ENCODE measurements around the gene NIPAL3. TPM values are rescaled to one million over a fixed set of nuclear protein-coding genes. Genes with fewer than 3 reads are reported as not detected.
"Not testable (repeated sequence)": the region's sequence is repeated elsewhere in the genome, so short reads cannot be mapped to it uniquely, and the experiment has no call there.

Gene NIPAL3
- polyA plus RNA-seq, 4 donors = 20.1 to 23.0 (median 21.3) TPM

- no peak for DNase-seq (ENCODE audit: low read depth in 4 of 4, low spot score in 3 of 4)
These were observed 39.1 kb downstream of the NIPAL3 start for GRCh38 chr1:24454673-24455072.

GRCh38 chr1:24455272-24455671, 39.7 kb downstream of the NIPAL3 start:
- DNase-seq (ENCODE audit: low read depth in 4 of 4, low spot score in 3 of 4) = no peak

GRCh38 chr1:24457866-24458265, 42.3 kb downstream of the NIPAL3 start:
- DNase-seq (ENCODE audit: low read depth in 4 of 4, low spot score in 3 of 4) = no peak

GRCh38 chr1:24459551-24460266, 44.1 kb downstream of the NIPAL3 start:
- no peak for DNase-seq (ENCODE audit: low read depth in 4 of 4, low spot score in 3 of 4)

- not testable (repeated sequence) for DNase-seq (ENCODE audit: low read depth in 4 of 4, low spot score in 3 of 4)
These were observed 46.5 kb downstream of the NIPAL3 start for GRCh38 chr1:24462128-24462527.

- no peak for DNase-seq (ENCODE audit: low read depth in 4 of 4, low spot score in 3 of 4)
These were observed 48.5 kb downstream of the NIPAL3 start for GRCh38 chr1:24463776-24464735.

GRCh38 chr1:24465099-24465498, 49.5 kb downstream of the NIPAL3 start:
- no peak for DNase-seq (ENCODE audit: low read depth in 4 of 4, low spot score in 3 of 4)

GRCh38 chr1:24465638-24466037, 50.0 kb downstream of the NIPAL3 start:
- DNase-seq (ENCODE audit: low read depth in 4 of 4, low spot score in 3 of 4) = no peak

GRCh38 chr1:24468685-24469316, 53.2 kb downstream of the NIPAL3 start:
- no peak for DNase-seq (ENCODE audit: low read depth in 4 of 4, low spot score in 3 of 4)

GRCh38 chr1:24470592-24470991, 55.0 kb downstream of the NIPAL3 start:
- DNase-seq (ENCODE audit: low read depth in 4 of 4, low spot score in 3 of 4) = no peak

GRCh38 chr1:24472527-24473251, 57.1 kb downstream of the NIPAL3 start:
- DNase-seq (ENCODE audit: low read depth in 4 of 4, low spot score in 3 of 4) = no peak

- no peak for DNase-seq (ENCODE audit: low read depth in 4 of 4, low spot score in 3 of 4)
These were observed 58.6 kb downstream of the NIPAL3 start for GRCh38 chr1:24474193-24474592.

- DNase-seq (ENCODE audit: low read depth in 4 of 4, low spot score in 3 of 4) = no peak
These were observed 60.1 kb downstream of the NIPAL3 start for GRCh38 chr1:24475700-24476099.

- no peak for DNase-seq (ENCODE audit: low read depth in 4 of 4, low spot score in 3 of 4)
These were observed 61.0 kb downstream of the NIPAL3 start for GRCh38 chr1:24476571-24476970.

- DNase-seq (ENCODE audit: low read depth in 4 of 4, low spot score in 3 of 4) = no peak
These were observed 61.7 kb downstream of the NIPAL3 start for GRCh38 chr1:24477309-24477708.

GRCh38 chr1:24481101-24481500, 65.5 kb downstream of the NIPAL3 start:
- no peak for DNase-seq (ENCODE audit: low read depth in 4 of 4, low spot score in 3 of 4)

GRCh38 chr1:24481843-24482610, 66.4 kb downstream of the NIPAL3 start:
- no peak for DNase-seq (ENCODE audit: low read depth in 4 of 4, low spot score in 3 of 4)

GRCh38 chr1:24483441-24483840, 67.8 kb downstream of the NIPAL3 start:
- no peak for DNase-seq (ENCODE audit: low read depth in 4 of 4, low spot score in 3 of 4)

- DNase-seq (ENCODE audit: low read depth in 4 of 4, low spot score in 3 of 4) = no peak
These were observed 68.6 kb downstream of the NIPAL3 start for GRCh38 chr1:24484199-24484598.

Data from right renal pelvis (tissue), 4 donors.